Bronchial epithelial cell (primary cell): ENCODE measurements around the gene SLC2A9. TPM values are rescaled to one million over a fixed set of nuclear protein-coding genes. Genes with fewer than 3 reads are reported as not detected.

Experiments
- DNase-seq: peaks from one replicate; pipeline ENCODE4 v3.0.0-alpha.2; 2010; ENCODE audit warnings: low read depth
- FAIRE-seq: peaks from 2 replicates; lab custom pipeline; 2011; peaks lifted over from hg19 to GRCh38; lab: Jason Lieb, UNC
- H3K27me3 ChIP-seq: 2 replicates; pipeline ENCODE4 v1.5.1; 2011; ENCODE audit warnings: low read length; ENCODE audit not compliant: control insufficient read depth, insufficient read depth
- H3K36me3 ChIP-seq: 2 replicates; pipeline ENCODE4 v1.5.1; 2011; ENCODE audit warnings: low read length; ENCODE audit not compliant: control insufficient read depth, insufficient read depth
- H3K4me3 ChIP-seq: 2 replicates; pipeline ENCODE4 v1.5.1; 2011; ENCODE audit warnings: mild to moderate bottlenecking, low read depth, low read length, control low read depth
- total RNA-seq: library from RNA; depleted of rRNA; stranded (reverse); fragments of >200 nt; gene quantifications from 2 replicates; pipeline ENCODE4 v1.2.1, GENCODE V29; 2014
- TF ChIP-seq, protein P1 (sequence below): IDR thresholded peaks from 2 replicates; pipeline ENCODE4 v1.5.1; 2011; ENCODE audit warnings: mild to moderate bottlenecking, moderate library complexity, low read length, control low read depth, inconsistent platforms; ENCODE audit not compliant: insufficient read depth, severe bottlenecking

The SLC2A9 gene
- total RNA-seq, 1 donor from 2014 or later, result 29.7 TPM

DNA sequence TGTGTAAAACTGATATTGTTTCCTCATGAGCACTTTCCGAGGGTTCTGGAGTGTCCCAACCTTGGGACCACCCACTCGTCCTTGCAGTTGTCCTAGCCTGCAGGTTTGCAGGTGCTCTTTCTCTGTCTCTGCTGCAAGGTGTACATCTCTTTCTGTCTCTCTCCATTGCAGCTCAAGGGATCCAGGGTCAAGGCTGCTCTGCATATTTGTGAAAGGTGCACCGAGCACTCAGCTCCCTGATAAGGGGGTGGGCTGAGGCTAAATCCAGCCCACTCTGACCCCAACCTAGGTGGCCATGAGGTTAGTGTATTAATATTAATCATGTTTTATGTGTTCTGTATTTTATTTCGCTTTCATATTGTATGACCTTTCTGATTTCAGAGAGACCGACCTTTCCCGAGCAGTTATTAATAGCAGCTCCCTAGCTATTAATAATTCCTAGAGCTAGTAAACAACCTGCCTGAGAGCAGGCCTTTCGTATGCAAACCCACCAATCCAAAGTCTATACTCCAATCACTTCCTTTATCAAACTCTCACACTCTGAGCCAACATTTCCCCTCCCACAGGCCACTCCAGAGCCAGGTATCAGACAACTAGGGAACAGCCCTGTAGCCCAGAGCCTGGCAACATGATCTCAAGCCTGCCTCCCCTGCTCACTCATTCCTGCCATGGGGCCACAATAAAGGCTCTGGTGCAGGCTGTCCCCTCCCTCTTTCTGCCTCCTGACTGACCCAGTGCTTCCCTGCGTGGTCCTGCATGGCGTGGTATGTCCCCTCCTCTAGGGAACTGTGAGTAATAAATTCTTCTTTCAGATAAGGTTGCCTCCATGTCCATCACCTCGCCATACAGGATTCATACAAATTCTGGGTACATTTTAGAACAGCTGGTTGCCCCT, 73.9 kb downstream of the SLC2A9 start:
- FAIRE-seq, result no peak
- no peaks in the 10 kb centered on the region for H3K27me3 ChIP-seq
- TF ChIP-seq, protein P1, sequence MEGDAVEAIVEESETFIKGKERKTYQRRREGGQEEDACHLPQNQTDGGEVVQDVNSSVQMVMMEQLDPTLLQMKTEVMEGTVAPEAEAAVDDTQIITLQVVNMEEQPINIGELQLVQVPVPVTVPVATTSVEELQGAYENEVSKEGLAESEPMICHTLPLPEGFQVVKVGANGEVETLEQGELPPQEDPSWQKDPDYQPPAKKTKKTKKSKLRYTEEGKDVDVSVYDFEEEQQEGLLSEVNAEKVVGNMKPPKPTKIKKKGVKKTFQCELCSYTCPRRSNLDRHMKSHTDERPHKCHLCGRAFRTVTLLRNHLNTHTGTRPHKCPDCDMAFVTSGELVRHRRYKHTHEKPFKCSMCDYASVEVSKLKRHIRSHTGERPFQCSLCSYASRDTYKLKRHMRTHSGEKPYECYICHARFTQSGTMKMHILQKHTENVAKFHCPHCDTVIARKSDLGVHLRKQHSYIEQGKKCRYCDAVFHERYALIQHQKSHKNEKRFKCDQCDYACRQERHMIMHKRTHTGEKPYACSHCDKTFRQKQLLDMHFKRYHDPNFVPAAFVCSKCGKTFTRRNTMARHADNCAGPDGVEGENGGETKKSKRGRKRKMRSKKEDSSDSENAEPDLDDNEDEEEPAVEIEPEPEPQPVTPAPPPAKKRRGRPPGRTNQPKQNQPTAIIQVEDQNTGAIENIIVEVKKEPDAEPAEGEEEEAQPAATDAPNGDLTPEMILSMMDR, result no peak
- peak; percentile 30 for DNase-seq
- H3K36me3 ChIP-seq, result peaks cover 18% of the 10 kb centered on the region
- no peak overlapping the region for H3K4me3 ChIP-seq

DNA sequence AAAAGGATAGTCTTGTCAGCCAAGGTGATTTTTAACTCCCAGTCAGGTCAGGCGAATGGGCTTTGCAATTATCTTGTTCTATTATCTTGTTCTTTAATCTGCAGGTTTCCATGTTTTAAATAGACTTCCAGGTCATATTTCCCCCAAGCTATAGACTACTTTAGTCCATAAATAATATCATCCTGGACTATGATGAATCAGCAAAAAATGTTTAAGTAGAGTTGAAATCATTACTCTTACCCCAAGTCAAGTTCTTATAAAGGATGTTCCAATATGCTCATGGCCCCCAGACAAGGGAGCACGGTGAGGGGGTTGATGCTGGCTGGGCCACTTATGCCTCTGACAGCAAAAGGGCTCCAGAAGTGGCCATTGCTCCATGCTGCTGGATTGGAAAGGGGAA, 75.1 kb downstream of the SLC2A9 start:
- Histone ChIP-seq H3K36me3 (peaks cover 22% of the 10 kb centered on the region), H3K27me3 (no peaks in the 10 kb centered on the region), H3K4me3 (no peak overlapping the region)
- FAIRE-seq, result no peak
- DNase-seq, result no peak
- TF ChIP-seq, protein P1, result no peak

DNA sequence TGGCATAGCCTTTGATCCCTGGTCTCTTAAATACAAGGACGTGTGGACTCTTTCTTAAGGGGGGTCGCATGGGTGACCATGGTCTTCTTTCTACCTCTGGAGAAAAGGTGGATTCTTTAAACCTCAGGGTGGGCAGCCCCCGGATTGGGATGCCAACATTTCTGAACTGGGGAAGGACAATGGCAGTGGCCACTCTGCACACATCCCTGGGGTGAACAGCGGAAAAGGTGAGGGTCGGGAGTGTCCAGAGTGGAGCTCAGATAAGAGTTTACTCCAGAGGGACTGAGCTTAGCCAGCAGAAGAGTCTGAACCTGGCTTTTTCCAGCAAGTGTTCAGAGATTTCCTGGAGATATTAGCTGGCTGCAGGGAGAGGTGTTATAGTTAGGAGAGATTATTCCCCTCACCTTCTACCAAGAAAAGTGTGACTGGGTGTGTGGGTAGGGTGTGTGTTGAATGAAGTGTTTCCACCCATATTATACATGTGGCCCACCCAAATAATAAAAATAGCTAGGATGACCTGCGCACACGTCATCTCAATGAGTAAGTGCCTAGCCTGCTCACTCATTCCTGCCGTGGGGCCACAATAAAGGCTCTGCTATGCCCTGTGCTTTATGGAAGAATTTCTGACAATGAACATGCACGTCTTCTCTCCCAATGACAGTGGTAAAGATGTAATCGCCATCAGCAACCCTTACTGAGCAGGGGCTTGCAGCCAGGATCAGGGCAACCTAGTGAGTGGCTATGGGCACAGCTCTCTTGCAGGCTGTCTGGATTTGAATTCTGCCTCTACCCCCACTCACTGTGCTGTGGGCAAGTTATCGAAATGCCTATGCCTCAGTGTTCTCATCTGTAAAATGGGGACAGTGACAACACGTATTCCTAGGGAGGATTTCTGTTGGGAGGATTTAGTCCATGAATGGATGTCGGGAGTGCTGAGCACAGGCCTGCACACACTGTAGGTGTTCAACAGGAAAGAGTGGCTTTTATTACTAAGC, 76.6 kb downstream of the SLC2A9 start:
- DNase-seq (peak; percentile 27), FAIRE-seq (no peak)
- no peaks in the 10 kb centered on the region for H3K27me3 ChIP-seq
- H3K36me3 ChIP-seq, result peaks cover 18% of the 10 kb centered on the region
- no peak overlapping the region for H3K4me3 ChIP-seq
- TF ChIP-seq, protein P1, result no peak

DNA sequence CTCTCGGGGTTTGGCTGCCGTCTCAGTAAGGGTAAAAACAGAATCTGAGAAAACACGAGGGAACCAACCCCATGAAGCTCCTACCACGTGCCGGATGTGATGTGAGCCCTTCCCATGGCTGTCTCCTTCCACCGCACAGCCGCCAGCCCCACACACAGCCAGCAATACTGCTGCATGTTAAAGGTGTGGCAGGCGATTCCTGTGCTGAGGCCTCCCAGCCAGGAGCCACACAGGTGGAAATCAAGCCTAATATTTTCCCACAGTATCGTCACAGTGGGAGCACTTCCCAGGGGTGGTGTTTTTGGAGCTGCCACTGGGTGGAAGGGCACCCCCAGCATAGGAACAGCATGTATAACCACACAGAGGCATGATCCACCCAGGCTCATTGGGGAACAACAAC, 77.5 kb downstream of the SLC2A9 start:
- Histone ChIP-seq H3K27me3 (no peaks in the 10 kb centered on the region), H3K4me3 (no peak overlapping the region), H3K36me3 (peaks cover 22% of the 10 kb centered on the region)
- DNase-seq, result no peak
- FAIRE-seq, result no peak
- TF ChIP-seq, protein P1, result no peak

DNA sequence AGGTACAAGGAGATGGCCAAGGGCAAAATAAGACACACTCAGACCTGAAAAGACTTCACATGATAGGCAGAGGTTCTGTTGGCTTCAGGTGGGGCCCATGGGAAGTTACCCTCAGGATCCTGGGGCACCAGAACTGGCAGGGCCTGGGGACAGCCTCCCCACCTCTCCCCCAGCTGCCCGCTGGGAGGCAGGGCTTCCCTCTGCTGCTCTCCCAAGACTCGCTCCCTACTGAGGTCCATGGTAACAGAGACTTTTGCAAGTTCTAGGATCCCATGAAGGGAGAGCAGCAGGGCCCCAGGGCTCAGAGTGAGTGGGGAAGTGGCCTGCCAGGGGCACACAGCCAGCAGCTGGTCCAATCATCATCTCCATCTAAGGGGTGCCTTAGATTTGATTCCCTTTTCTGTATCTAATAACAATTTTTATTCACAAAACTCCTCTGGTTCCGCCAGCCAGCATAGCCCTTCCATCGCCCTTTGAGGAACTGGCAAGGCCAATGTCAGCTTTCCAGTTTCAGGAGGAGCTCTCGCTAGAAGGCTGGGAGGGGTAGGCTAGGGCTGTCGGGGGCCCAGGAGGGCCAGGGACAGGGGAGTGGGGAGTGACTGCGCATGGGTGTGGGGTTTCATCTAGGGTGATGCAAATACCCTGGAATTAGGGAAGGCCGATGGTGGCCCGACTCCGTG, 78.2 kb downstream of the SLC2A9 start:
- TF ChIP-seq, protein P1, result no peak
- FAIRE-seq, result no peak
- Histone ChIP-seq H3K36me3 (peaks cover 24% of the 10 kb centered on the region), H3K4me3 (no peak overlapping the region), H3K27me3 (no peaks in the 10 kb centered on the region)
- no peak for DNase-seq
